ENCODE measurements around the gene OAT. TPM values are rescaled to one million over a fixed set of nuclear protein-coding genes. Genes with fewer than 3 reads are reported as not detected.

OAT gene
- total RNA-seq, 1 donor: 74.1 TPM

DNA sequence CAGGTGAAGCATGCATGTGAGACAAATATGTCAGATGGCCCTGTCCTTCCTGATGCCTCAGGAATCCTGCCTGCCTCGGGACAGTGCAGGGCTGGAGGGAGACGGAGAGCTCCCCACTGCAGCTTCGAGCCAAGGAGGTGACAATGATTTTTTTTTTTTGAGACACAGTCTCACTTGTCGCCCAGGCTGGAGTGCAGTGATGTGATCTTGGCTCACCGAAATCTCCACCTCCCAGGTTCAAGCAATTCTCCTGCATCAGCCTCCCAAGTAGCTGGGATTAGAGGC, 68.8 kb downstream of the OAT start:
- Histone ChIP-seq H3K4me3 (ENCODE audit: low read length) (no peak overlapping the region), H3K27me3 (ENCODE audit: insufficient read depth, low read length) (no peaks in the 10 kb centered on the region), H3K9me3 (ENCODE audit: low read depth, low read length) (no peaks in the 10 kb centered on the region), H3K4me1 (ENCODE audit: insufficient read depth, low read length) (peaks cover 12% of the 10 kb centered on the region)

DNA sequence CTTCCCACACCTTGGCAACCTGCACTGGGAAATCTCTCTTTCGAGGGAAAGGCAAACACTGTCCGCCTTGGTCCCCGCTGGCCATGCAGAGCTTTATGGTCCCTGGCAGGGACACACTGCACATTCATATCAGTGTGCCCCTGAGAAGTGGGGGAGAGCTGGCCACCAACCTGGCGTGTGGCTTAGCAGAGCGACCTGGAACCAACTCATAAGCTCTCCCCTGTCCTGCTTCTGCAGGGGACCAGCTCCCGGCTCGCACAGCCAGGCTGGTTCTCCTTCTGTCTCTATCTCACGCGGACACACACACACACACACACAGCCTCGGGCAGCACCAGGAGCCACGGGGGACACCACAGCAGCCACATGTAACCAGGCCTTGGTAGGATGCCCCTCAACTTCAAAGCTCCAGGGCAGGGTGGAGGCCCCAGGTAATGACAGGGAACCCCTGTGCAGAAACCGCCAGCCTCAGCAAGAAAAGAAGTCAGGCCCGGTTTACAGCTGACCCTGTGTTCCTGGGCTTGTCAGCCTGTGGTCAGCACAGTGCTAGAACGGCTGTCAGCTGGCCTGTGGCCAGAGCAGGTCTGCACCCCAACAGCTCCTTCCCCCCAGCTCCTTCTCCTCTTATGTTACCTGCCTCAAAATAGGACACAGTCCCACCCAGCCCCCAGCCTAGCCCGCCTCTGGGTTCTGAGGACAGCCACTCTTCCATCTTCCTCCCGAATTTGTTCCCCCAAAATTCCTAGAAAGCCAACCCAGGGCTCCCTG, 69.3 kb downstream of the OAT start:
- Histone ChIP-seq H3K27me3 (ENCODE audit: insufficient read depth, low read length) (no peaks in the 10 kb centered on the region), H3K4me3 (ENCODE audit: low read length) (no peak overlapping the region), H3K9me3 (ENCODE audit: low read depth, low read length) (no peaks in the 10 kb centered on the region), H3K4me1 (ENCODE audit: insufficient read depth, low read length) (peaks cover 11% of the 10 kb centered on the region)

DNA sequence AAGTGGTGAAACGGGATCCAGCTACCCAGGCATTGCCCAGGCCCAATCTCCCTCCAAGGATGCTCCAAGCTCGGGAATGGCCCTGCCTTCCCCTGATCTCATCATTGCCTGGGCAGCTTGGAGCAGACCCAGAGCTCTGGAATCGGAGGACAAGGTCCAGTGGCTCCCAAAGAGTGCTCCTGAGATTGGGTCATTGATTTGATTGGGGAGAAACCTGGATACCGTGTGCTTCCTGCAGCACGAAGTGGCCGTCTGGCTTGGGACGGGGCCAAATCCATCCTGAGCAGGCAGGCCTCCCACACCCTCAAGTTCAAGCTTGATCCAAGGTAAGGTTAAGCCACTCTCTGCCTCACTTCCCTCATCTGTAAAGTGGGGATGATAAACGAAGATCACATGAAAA, 69.9 kb downstream of the OAT start:
- H3K9me3 ChIP-seq (ENCODE audit: low read depth, low read length): no peaks in the 10 kb centered on the region
- H3K4me1 ChIP-seq (ENCODE audit: insufficient read depth, low read length): peaks cover 7% of the 10 kb centered on the region
- H3K4me3 ChIP-seq (ENCODE audit: low read length): no peak overlapping the region
- H3K27me3 ChIP-seq (ENCODE audit: insufficient read depth, low read length): no peaks in the 10 kb centered on the region

DNA sequence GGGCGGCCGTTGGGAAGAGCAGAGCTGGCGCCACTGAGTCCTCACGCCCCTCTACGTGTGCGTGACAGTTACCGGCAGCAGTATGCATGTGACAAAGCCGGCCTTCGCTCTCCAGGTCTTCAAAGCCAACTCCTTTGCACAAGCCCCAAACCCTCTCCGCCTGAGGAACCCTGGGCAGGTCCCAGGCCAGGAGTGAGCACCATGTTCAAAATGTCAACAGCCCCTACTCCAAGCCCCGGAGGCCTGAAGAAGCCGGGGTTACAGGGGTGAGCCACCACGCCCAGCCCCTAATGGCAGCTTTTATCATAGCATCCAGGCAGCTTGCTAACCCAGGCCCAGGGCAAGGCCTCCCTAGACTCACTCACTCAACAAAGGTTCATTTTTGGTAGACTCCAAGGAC, 70.8 kb downstream of the OAT start:
- Histone ChIP-seq H3K27me3 (ENCODE audit: insufficient read depth, low read length) (no peaks in the 10 kb centered on the region), H3K9me3 (ENCODE audit: low read depth, low read length) (no peaks in the 10 kb centered on the region), H3K4me1 (ENCODE audit: insufficient read depth, low read length) (peaks cover 7% of the 10 kb centered on the region), H3K4me3 (ENCODE audit: low read length) (no peak overlapping the region)

Other genes starting within 250 kb of the OAT start
- not detected for gene NKX1-2, start 31.1 kb upstream of the OAT start, total RNA-seq
- gene LHPP, start 42.9 kb upstream of the OAT start, total RNA-seq: 20.4 TPM